Right ventricle myocardium inferior (tissue), 1 donor: ENCODE measurements around the gene SNX5. TPM values are rescaled to one million over a fixed set of nuclear protein-coding genes. Genes with fewer than 3 reads are reported as not detected.

Experiments used
- ATAC-seq: fragments of 200-7000 bp; cut with Tn5 transposase; one replicate; pipeline ENCODE4 v1.9.1; 2020; ENCODE audit warnings: mild to moderate bottlenecking, moderate library complexity
- DNase-seq: peaks from one replicate; pipeline ENCODE4 v3.0.0; 2021; ENCODE audit errors: missing footprints
- intact Hi-C: fragments of 100-400 bp; cut with DNase I; formaldehyde crosslinking; loops from one replicate; pipeline ENCODE4 v1.11.0; 2022
- long read RNA-seq: library from polyadenylated mRNA; unstranded; transcript quantifications from one replicate; pipeline ENCODE4 v2.0.0, GENCODE V29; 2021
- total RNA-seq: library from RNA; stranded (reverse); fragmentation: NEBNext Ultra II Directional; extraction: Animal tissue kit (Norgen Biotek cat#: 25700); gene quantifications from one replicate; pipeline ENCODE4 v1.2.1, GENCODE V29; 2021
- donor health status: DM: no; HTN: yes; CAD: no; lungs with severe emphysema.

Gene SNX5
- 45.0 TPM for total RNA-seq
- long read RNA-seq, transcript SNX5-201 (13 exons, 2,270 nt): major isoform, 39 of 50 reads
- long read RNA-seq, partial matches to known transcripts: 8 of 50 reads
- long read RNA-seq, other reads (novel, unspliced or antisense): 3 of 50 reads

- DNase-seq: peak; percentile 100
- intact Hi-C loops: no loop called here
- ATAC-seq: peak; percentile 98
These were observed at the start of gene SNX5, which contains the start of gene MGME1 for GRCh38 chr20:17968366-17969277. Gene SNX5, minus strand, starts transcription at chr20:17968794. Its CDS starts 369 bp downstream, at chr20:17968425. Gene MGME1, plus strand, starts transcription at chr20:17969018. Its CDS starts 842 bp downstream, at chr20:17969860.

- no peak for ATAC-seq
- intact Hi-C loops: no loop called here
- no peak for DNase-seq
These were observed 49.5 kb upstream of the SNX5 start for GRCh38 chr20:18018100-18018499.

- ATAC-seq (no peak), DNase-seq (no peak)
- intact Hi-C loops: no loop called here
These were observed 48.2 kb upstream of the SNX5 start for GRCh38 chr20:18016772-18017171.

- DNase-seq: no peak
- intact Hi-C loops: no loop called here
- ATAC-seq: no peak
These were observed 45.8 kb upstream of the SNX5 start for GRCh38 chr20:18014411-18014810.

- intact Hi-C loops: no loop called here
- DNase-seq (no peak), ATAC-seq (no peak)
These were observed 44.3 kb upstream of the SNX5 start for GRCh38 chr20:18012901-18013300.

- no peak for DNase-seq
- no peak for ATAC-seq
- intact Hi-C loops: no loop called here
These were observed 43.5 kb upstream of the SNX5 start for GRCh38 chr20:18011951-18012645.

- ATAC-seq (no peak), DNase-seq (no peak)
- intact Hi-C loops: no loop called here
These were observed 42.9 kb upstream of the SNX5 start for GRCh38 chr20:18011482-18011881.

GRCh38 chr20:18009116-18009515, 40.5 kb upstream of the SNX5 start:
- ATAC-seq (no peak), DNase-seq (no peak)
- intact Hi-C loops: no loop called here

- peak; percentile 76 for DNase-seq
- intact Hi-C loops: no loop called here
These were observed 39.1 kb upstream of the SNX5 start for GRCh38 chr20:18007534-18008292.

GRCh38 chr20:18006684-18007083, 38.1 kb upstream of the SNX5 start:
- no peak for DNase-seq
- ATAC-seq: no peak
- intact Hi-C loops: no loop called here

More at GRCh38 chr20:18007534-18008292, 39.1 kb upstream of the SNX5 start:
- ATAC-seq: peak; percentile 37

- DNase-seq: no peak
- intact Hi-C loops: no loop called here
- no peak for ATAC-seq
These were observed 37.4 kb upstream of the SNX5 start for GRCh38 chr20:18005990-18006364.

- intact Hi-C loops: no loop called here
- DNase-seq (no peak), ATAC-seq (no peak)
These were observed 36.8 kb upstream of the SNX5 start for GRCh38 chr20:18005170-18005989.

GRCh38 chr20:18004384-18005031, 35.9 kb upstream of the SNX5 start:
- no peak for ATAC-seq
- intact Hi-C loops: no loop called here

GRCh38 chr20:18003897-18004296, 35.3 kb upstream of the SNX5 start:
- intact Hi-C loops: no loop called here
- DNase-seq (no peak), ATAC-seq (no peak)

More at GRCh38 chr20:18004384-18005031, 35.9 kb upstream of the SNX5 start:
- DNase-seq: no peak

GRCh38 chr20:18001131-18001921, 32.7 kb upstream of the SNX5 start:
- intact Hi-C loops: no loop called here
- peak; percentile 81 for DNase-seq

GRCh38 chr20:17999566-17999965, 31.0 kb upstream of the SNX5 start:
- ATAC-seq (no peak), DNase-seq (no peak)
- intact Hi-C loops: loop anchor here (10.0 kb wide), 2 partner anchors 315 to 465 kb away; partner anchors contain the start of genes BFSP1 and RRBP1

More at GRCh38 chr20:18001131-18001921, 32.7 kb upstream of the SNX5 start:
- ATAC-seq: peak; percentile 95

GRCh38 chr20:17998446-17998845, 29.9 kb upstream of the SNX5 start:
- DNase-seq (no peak), ATAC-seq (no peak)
- intact Hi-C loops: loop anchor here (10.0 kb wide), 2 partner anchors 314 to 464 kb away; partner anchors contain the start of genes BFSP1 and RRBP1
